PC-9 (cell line): ENCODE results near the gene PLXNC1.

Source experiments
- CTCF ChIP-seq: fragments of 200-600 bp; sonication (generic); conservative IDR thresholded peaks from 2 replicates; pipeline ENCODE4 v1.6.1; 2017; ENCODE audit warnings: mixed run types, antibody characterized with exemption, mild to moderate bottlenecking, moderate library complexity
- EZH2 ChIP-seq: fragments of 200-600 bp; sonication (generic); IDR thresholded peaks from 2 replicates; pipeline ENCODE4 v1.8.0; 2017; ENCODE audit warnings: antibody characterized with exemption, low read depth

- TF ChIP-seq CTCF (no peak), EZH2 (no peak)
Measured at GRCh38 chr12:94141892-94142291, 6.5 kb upstream of the PLXNC1 start.
